Measurements from ENCODE around the gene PPARD.

- TF ChIP-seq EZH2 (IDR thresholded peaks at IDR 0.05): no peak
- no peak for TF ChIP-seq CTCF (IDR thresholded peaks at IDR 0.05 in 2 of 3, conservative IDR thresholded peaks at IDR 0.05 in 1 of 3; ENCODE audit: borderline replicate concordance in 1 of 3, insufficient read depth in 1 of 3, low read depth in 2 of 3, low read length in 2 of 3)
- TF ChIP-seq JUND (IDR thresholded peaks at IDR 0.05): no peak
- no peak for TF ChIP-seq POLR2A (IDR thresholded peaks at IDR 0.05; ENCODE audit: borderline replicate concordance, extremely low read depth, insufficient read depth, insufficient read length)
- TF ChIP-seq REST (IDR thresholded peaks at IDR 0.05; ENCODE audit: low read depth): no peak
- no peak for TF ChIP-seq EZH2phosphoT487 (IDR thresholded peaks at IDR 0.05; ENCODE audit: borderline replicate concordance)
- TF ChIP-seq MAX (IDR thresholded peaks at IDR 0.05): no peak
- TF ChIP-seq FOSL1 (IDR thresholded peaks at IDR 0.05; ENCODE audit: low read depth): no peak
- no peak for TF ChIP-seq ZBTB33 (IDR thresholded peaks at IDR 0.05; ENCODE audit: extremely low read depth, insufficient replicate concordance, low read length)
- no peak for TF ChIP-seq RAD21 (IDR thresholded peaks at IDR 0.05; ENCODE audit: low read depth)
- TF ChIP-seq POLR2AphosphoS5 (IDR thresholded peaks at IDR 0.05; ENCODE audit: low read depth, low read length): no peak; the same call in none of the 2 replicates
- no peak for TF ChIP-seq ATF3 (IDR thresholded peaks at IDR 0.05)
- TF ChIP-seq CBX3 (IDR thresholded peaks at IDR 0.05; ENCODE audit: low read depth): no peak
Observed at GRCh38 chr6:35469751-35470662, 127.6 kb downstream of the PPARD start.
